ENCODE results near the gene CCDC18. TPM values are rescaled to one million over a fixed set of nuclear protein-coding genes. Genes with fewer than 3 reads are reported as not detected.
"Not testable (repeated sequence)": the region's sequence is repeated elsewhere in the genome, so short reads cannot be mapped to it uniquely, and the experiment has no call there.

CCDC18 gene
- total and polyA plus RNA-seq, 8 donors = 0.95 to 1.7 (median 1.2) TPM

GRCh38 chr1:93171549-93172034 is 8.9 kb upstream of the CCDC18 start:
- DNase-seq (no peak), FAIRE-seq (no peak), ATAC-seq (no peak)
- 18 to 23% methylated on average over 1 of the region's 1 CpG for WGBS, 2 donors
- Histone ChIP-seq H3K27ac (no peak overlapping the region), H3K4me3 (no peak overlapping the region), H3K36me3 (no peaks in the 10 kb centered on the region), H3K9me3 (no peaks in the 10 kb centered on the region), H3K4me1 (peaks cover 0 to 8% (median 7%) of the 10 kb centered on the region in 3 donors), H3K27me3 (no peaks in the 10 kb centered on the region)
- intact Hi-C loops (cut with DNase I) = no loop called here
- TF ChIP-seq CTCF (IDR thresholded peaks at IDR 0.05) = no peak

- no peaks in the 10 kb centered on the region for H3K36me3 ChIP-seq
- FAIRE-seq (no peak), DNase-seq (no peak), ATAC-seq (no peak)
- TF ChIP-seq CTCF (IDR thresholded peaks at IDR 0.05) = no peak
- H3K4me3 ChIP-seq = no peak overlapping the region
- no peaks in the 10 kb centered on the region for H3K9me3 ChIP-seq
- intact Hi-C loops (cut with DNase I) = no loop called here
- H3K27me3 ChIP-seq = no peaks in the 10 kb centered on the region
- 2 to 31% methylated on average over 1 of the region's 1 CpG for WGBS, 2 donors
- no peak overlapping the region for H3K27ac ChIP-seq
- peaks cover 0 to 11% (median 9%) of the 10 kb centered on the region in 3 donors for H3K4me1 ChIP-seq
Measured at GRCh38 chr1:93172778-93173177, 7.7 kb upstream of the CCDC18 start.

- peaks cover 0 to 16% (median 15%) of the 10 kb centered on the region in 3 donors for H3K4me1 ChIP-seq
- H3K27ac ChIP-seq; intact Hi-C loops (cut with DNase I); H3K4me3 ChIP-seq; DNase-seq; H3K36me3 ChIP-seq; H3K27me3 ChIP-seq; FAIRE-seq; H3K9me3 ChIP-seq; ATAC-seq: not testable (repeated sequence)
- 97 to 98% methylated on average over 3 of the region's 3 CpGs for WGBS, 2 donors
Measured at GRCh38 chr1:93174638-93175037, 5.9 kb upstream of the CCDC18 start.

GRCh38 chr1:93177991-93178390 is 2.5 kb upstream of the CCDC18 start:
- whole genome bisulfite sequencing, 2 donors = 43 to 58% methylated on average over 4 of the region's 4 CpGs
- TF ChIP-seq CTCF (IDR thresholded peaks at IDR 0.05) = no peak
- Histone ChIP-seq H3K36me3 (no peaks in the 10 kb centered on the region), H3K27ac (no peak overlapping the region), H3K4me3 (peak overlapping the region in 1 of 4 donors; percentile 88), H3K9me3 (no peaks in the 10 kb centered on the region), H3K27me3 (no peaks in the 10 kb centered on the region), H3K4me1 (peaks cover 0 to 13% (median 11%) of the 10 kb centered on the region in 3 donors)
- intact Hi-C loops (cut with DNase I) = no loop called here
- ATAC-seq = no peak
- FAIRE-seq = no peak
- no peak for DNase-seq

GRCh38 chr1:93178418-93178817 is 2.1 kb upstream of the CCDC18 start:
- Histone ChIP-seq H3K27ac (no peak overlapping the region), H3K9me3 (no peaks in the 10 kb centered on the region), H3K4me1 (peaks cover 0 to 13% (median 11%) of the 10 kb centered on the region in 3 donors), H3K27me3 (no peaks in the 10 kb centered on the region), H3K4me3 (peak overlapping the region in 2 of 4 donors; percentile 87 to 88), H3K36me3 (no peaks in the 10 kb centered on the region)
- intact Hi-C loops (cut with DNase I) = no loop called here
- DNase-seq (no peak), ATAC-seq (no peak), FAIRE-seq (no peak)
- no peak for TF ChIP-seq CTCF (IDR thresholded peaks at IDR 0.05)
- WGBS, 2 donors = 34 to 50% methylated on average over 5 of the region's 5 CpGs
